ENCODE data around the gene DVL3. TPM values are rescaled to one million over a fixed set of nuclear protein-coding genes. Genes with fewer than 3 reads are reported as not detected.

Gene DVL3
- total RNA-seq, 1 experiment from 2014 or later, result 73.4 TPM

DNA sequence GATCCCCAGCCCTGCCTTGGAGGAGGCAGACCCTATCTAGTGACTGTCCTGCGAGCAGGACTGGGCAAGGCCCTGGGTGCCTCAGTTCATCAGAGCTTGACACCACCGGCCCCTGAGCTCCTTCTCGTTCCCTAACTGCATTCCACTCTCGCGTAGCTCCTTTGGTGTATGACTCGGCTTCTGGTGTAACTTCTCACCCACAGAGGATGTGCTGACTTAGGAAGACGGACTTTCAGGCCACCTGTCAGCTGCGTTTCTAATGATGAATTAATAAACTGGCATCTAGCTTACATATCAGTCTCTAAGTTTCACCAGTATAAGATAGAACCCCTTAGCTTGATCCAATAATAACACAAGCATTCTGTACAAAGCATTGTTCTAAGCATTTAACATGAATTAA, 48.3 kb downstream of the DVL3 start:
- Mint-ChIP-seq H3K27me3 (ENCODE audit: insufficient read depth, unreplicated experiment) (peaks cover 26% of the 10 kb centered on the region), H3K36me3 (ENCODE audit: insufficient read depth, unreplicated experiment) (no peaks in the 10 kb centered on the region), H3K27ac (ENCODE audit: low read depth, unreplicated experiment) (no peak overlapping the region), H3K4me1 (ENCODE audit: insufficient read depth, unreplicated experiment) (no peaks in the 10 kb centered on the region), H3K9me3 (ENCODE audit: unreplicated experiment) (no peaks in the 10 kb centered on the region), H3K4me3 (ENCODE audit: unreplicated experiment) (no peak overlapping the region)
- intact Hi-C loops (cut with micrococcal nuclease), result no loop called here
- no peak for TF ChIP-seq CTCF (IDR thresholded peaks at IDR 0.05; ENCODE audit: unreplicated experiment)
- CTCF ChIA-PET, result no interaction called here
- no TSS peak for BruUV-seq (replicated peaks)
- POLR2A ChIA-PET, result interaction anchor here (0.8 kb wide), 2 partner anchors 13 to 17 kb away, joined by 3 read pairs; no protein-coding TSS in a partner anchor
- DNase-seq (ENCODE audit: unreplicated experiment), result no peak

DNA sequence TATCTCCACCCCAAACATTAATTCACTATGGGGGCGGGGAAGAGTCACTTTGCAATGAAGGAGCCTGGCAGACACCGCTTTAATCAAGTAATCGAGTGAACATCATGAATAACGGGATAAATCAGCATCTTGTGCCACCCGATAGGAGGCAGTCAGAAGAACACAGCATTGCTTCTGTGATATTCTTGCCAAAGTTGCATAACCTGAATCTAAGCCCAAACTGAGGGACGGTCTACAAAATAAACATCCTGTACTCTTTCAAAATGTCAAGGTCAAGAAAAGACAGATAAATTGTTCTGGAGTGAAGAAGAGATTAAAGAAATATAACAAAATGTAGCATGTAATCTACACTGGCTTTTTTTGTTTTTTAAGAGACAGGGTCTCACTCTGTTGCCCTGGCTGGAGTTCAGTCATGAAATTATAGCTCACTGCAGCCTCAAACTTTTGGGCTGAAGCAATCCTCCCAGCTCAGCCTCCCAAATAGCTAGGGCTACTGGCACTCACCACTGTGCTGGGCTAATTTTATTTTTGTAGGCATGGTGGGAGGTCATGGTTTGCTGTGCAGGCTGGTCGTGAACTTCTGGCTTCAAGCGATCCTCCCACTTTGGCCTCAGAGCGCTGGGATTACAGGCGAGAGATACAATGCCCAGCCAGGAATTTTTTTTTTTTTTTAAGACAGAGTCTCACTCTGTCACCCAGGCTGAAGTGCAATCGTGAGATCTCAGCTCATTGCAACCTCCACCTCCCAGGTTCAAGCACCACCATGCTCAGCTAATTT, 54.2 kb downstream of the DVL3 start:
- intact Hi-C loops (cut with micrococcal nuclease), result no loop called here
- DNase-seq (ENCODE audit: unreplicated experiment), result no peak
- no peaks in the 10 kb centered on the region for H3K9me3 Mint-ChIP-seq (ENCODE audit: unreplicated experiment)
- peaks cover 26% of the 10 kb centered on the region for H3K27me3 Mint-ChIP-seq (ENCODE audit: insufficient read depth, unreplicated experiment)
- H3K4me1 Mint-ChIP-seq (ENCODE audit: insufficient read depth, unreplicated experiment), result no peaks in the 10 kb centered on the region
- ChIA-PET CTCF (interaction anchor here (0.9 kb wide), 1 partner anchor 19 kb away, joined by 6 read pairs; no protein-coding TSS in a partner anchor), POLR2A (interaction anchor here (0.7 kb wide), 1 partner anchor 26 kb away, joined by 3 read pairs; no protein-coding TSS in a partner anchor)
- no peaks in the 10 kb centered on the region for H3K36me3 Mint-ChIP-seq (ENCODE audit: insufficient read depth, unreplicated experiment)
- TF ChIP-seq CTCF (IDR thresholded peaks at IDR 0.05; ENCODE audit: unreplicated experiment), result no peak
- no peak overlapping the region for H3K4me3 Mint-ChIP-seq (ENCODE audit: unreplicated experiment)
- H3K27ac Mint-ChIP-seq (ENCODE audit: low read depth, unreplicated experiment), result no peak overlapping the region
- no TSS peak for BruUV-seq (replicated peaks)

DNA sequence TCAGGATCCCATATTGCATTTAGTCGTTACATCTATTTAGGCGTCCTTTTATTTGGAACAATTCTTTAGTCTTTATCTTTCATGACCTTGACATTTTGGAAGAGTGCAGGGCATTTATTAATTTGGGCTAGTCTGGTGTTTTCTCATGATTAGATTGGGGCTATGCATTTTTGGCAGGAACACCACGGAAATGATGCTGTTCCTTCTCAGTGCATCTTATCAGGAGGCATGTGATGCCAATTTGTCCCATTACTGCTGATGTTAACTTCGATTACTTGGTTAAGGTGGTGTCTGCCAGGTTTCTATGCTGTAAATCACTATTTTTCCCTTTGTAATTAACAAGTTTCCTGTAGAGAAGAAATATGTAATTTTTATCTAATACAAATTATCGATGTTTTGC, 56.1 kb downstream of the DVL3 start:
- Mint-ChIP-seq H3K36me3 (ENCODE audit: insufficient read depth, unreplicated experiment) (no peaks in the 10 kb centered on the region), H3K27me3 (ENCODE audit: insufficient read depth, unreplicated experiment) (peaks cover 17% of the 10 kb centered on the region), H3K4me3 (ENCODE audit: unreplicated experiment) (no peak overlapping the region), H3K4me1 (ENCODE audit: insufficient read depth, unreplicated experiment) (no peaks in the 10 kb centered on the region), H3K9me3 (ENCODE audit: unreplicated experiment) (no peaks in the 10 kb centered on the region), H3K27ac (ENCODE audit: low read depth, unreplicated experiment) (no peak overlapping the region)
- no peak for DNase-seq (ENCODE audit: unreplicated experiment)
- intact Hi-C loops (cut with micrococcal nuclease), result no loop called here
- no peak for TF ChIP-seq CTCF (IDR thresholded peaks at IDR 0.05; ENCODE audit: unreplicated experiment)
- BruUV-seq (replicated peaks), result no TSS peak
- ChIA-PET POLR2A (no interaction called here), CTCF (interaction anchor here (0.7 to 2.2 kb wide), 3 partner anchors 11 to 678 kb away, joined by 4 to 9 read pairs (median 5); no protein-coding TSS in a partner anchor)

DNA sequence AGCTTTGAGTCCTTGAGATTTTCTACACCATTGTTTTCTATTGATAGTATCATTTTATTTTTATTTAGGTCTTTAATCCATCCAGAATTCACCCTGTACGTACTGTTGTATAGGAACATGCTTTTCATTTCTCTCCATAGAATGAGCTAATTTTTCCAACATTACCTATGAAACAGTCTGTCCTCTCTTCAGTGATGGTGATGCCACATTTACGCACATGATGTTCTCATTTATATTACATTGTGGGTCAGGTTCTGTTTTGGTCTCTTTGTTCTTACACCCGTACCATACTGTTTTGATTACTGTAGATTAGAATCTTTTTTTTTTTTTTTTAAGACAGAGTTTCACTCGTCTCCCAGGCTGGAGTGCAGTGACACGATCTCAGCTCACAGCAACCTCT, 56.5 kb downstream of the DVL3 start:
- Mint-ChIP-seq H3K27me3 (ENCODE audit: insufficient read depth, unreplicated experiment) (peaks cover 13% of the 10 kb centered on the region), H3K9me3 (ENCODE audit: unreplicated experiment) (no peaks in the 10 kb centered on the region), H3K4me3 (ENCODE audit: unreplicated experiment) (no peak overlapping the region), H3K36me3 (ENCODE audit: insufficient read depth, unreplicated experiment) (no peaks in the 10 kb centered on the region), H3K27ac (ENCODE audit: low read depth, unreplicated experiment) (no peak overlapping the region), H3K4me1 (ENCODE audit: insufficient read depth, unreplicated experiment) (no peaks in the 10 kb centered on the region)
- no peak for DNase-seq (ENCODE audit: unreplicated experiment)
- no peak for TF ChIP-seq CTCF (IDR thresholded peaks at IDR 0.05; ENCODE audit: unreplicated experiment)
- no TSS peak for BruUV-seq (replicated peaks)
- POLR2A ChIA-PET, result no interaction called here
- CTCF ChIA-PET, result interaction anchor here (0.7 to 2.2 kb wide), 3 partner anchors 10 to 16 kb away, joined by 3 to 9 read pairs (median 4); no protein-coding TSS in a partner anchor
- intact Hi-C loops (cut with micrococcal nuclease), result no loop called here

Data from MCF 10A (cell line).